ENCODE data around the gene SH2D5.
"Not testable (repeated sequence)": the region's sequence is repeated elsewhere in the genome, so short reads cannot be mapped to it uniquely, and the experiment has no call there.

SH2D5 gene

DNA sequence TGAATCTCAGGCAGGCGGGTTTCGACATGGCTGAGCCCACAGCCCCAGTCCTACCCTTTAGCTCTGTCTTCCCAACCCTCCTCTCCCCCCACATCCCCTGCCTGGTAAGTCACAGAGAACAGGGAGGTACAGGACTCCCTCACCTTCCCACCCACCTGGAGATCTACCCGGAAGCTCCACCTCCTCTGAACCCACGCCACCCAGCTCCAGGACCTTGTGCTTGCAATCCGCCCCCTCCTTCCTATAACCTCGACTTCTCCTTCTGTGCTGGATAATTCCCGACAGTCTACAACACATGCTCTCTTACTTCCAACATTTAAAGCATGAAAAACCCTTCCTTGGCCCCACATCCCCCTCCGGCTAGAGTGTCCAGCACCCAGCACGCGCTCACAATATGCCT is 37.0 kb downstream of the SH2D5 start:
- DNase-seq (ENCODE audit: low read depth), result no peak

DNA sequence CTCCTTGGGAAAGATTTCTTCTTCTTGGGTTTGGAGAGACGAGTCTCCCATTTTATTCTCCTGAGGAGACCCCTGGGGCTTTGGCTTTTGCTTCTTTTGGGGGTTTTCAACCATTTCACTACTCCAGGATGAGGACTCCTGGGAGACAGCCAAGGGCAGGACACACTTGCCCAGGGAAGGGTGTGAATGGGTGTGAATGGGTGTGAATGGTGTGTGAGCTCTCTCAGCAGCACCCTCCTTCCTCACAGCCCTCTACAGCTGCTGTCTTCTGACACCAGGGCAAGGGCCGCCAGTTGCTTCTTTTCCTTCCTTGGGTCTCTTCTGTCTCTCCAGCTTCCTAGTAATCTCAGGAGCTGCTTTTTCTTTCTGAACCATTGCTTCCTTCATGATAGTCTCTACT is 38.9 kb downstream of the SH2D5 start:
- DNase-seq (ENCODE audit: low read depth), result no peak

DNA sequence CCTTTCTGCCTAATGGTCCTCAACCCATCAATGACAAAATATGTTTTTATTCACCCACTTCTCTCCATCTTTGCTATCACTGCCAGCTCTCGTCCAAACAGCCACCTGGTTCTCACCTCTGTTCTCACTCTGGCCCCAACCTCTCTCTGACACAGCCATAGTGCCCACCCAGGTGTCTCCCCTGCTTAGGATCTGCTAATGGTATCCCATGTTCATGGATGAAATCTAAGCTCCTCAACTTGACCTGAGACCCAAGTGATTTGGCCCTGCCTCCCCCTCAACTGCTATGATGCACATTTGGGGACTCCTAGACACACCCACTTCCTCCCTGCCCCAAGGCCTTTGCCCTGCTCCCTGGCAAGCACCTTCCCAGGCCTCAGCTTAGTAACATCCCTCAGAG is 40.6 kb downstream of the SH2D5 start:
- DNase-seq (ENCODE audit: low read depth), result no peak

DNA sequence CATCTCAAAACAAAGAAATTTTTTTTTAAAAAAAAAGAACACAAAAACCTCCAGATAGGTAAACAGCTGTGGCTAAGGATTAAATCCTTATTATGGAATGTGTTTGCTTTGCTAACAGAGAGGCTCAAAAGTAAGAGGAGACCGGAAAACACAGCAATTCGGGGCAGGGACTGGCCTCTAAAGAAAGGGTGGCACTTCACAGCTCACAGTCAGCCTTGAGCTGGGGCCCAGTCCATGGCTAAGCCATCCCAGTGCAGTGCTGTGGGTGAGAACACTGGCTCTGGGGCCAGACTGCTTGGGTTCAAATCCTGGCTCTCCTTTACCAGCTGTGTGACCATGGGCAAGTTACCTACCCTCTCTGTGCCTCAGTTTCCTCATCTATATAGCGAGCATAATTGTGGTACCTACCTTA is 42.9 kb downstream of the SH2D5 start:
- no peak for DNase-seq (ENCODE audit: low read depth)

DNA sequence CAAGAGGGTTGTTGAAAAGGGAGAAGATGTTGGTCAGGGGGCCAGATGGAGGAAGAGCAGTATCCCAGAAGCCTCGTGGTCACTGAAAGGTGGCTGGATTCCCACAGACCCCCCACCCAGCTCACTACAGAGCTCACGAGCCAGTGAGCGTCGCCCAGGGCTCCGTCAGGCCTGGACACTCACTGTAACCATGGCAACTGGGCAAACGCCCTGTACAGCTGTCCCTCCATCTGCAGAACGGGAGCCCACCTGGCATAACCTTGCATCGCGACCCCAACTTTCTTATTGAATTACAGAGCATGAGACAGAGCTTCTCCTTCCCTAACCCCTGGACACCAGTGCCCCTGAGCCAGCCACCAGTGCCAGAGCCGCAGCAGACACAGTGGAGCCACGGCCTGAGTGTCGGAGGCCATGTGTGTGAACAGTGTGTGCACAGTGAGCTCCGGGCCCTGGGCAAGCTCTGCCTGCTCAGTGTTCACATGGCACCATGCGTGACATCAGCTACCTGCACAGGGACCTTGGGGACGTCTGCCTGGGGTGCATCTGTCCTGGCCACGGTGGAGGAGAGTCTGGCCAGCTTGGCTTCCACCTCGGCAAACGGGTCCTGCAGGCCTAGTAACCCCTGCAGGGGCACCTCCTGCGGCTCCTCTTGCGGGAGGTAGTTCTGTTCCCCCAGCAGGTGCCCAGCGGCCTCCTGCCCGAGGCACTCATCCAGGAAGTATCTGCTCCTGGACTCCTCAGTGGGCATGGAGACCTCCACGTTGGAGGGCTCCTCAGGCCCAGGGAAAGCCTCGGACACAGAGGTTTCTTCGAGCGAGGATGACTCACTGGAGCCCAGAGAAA is 45.4 kb downstream of the SH2D5 start:
- DNase-seq (ENCODE audit: low read depth), result no peak

DNA sequence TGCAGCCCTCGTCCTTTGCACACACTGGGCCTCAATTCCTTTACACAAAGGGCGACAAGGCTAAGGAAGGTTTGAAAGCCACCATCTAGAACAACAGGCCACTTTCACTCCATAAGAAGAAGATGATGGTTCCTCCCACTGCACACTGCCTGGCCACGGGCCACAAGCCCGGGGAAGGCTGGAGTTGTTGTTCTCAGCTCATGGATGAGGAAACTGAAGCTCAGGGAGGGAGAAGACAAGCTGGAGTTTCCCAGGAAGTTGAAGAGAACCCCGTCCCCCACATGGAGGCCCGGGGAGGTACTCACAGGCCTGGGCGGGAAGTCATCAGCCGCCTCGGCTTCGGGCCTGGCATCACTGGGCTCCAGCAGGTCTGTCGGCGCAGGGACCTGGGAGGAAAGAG is 46.8 kb downstream of the SH2D5 start:
- DNase-seq (ENCODE audit: low read depth), result no peak

DNA sequence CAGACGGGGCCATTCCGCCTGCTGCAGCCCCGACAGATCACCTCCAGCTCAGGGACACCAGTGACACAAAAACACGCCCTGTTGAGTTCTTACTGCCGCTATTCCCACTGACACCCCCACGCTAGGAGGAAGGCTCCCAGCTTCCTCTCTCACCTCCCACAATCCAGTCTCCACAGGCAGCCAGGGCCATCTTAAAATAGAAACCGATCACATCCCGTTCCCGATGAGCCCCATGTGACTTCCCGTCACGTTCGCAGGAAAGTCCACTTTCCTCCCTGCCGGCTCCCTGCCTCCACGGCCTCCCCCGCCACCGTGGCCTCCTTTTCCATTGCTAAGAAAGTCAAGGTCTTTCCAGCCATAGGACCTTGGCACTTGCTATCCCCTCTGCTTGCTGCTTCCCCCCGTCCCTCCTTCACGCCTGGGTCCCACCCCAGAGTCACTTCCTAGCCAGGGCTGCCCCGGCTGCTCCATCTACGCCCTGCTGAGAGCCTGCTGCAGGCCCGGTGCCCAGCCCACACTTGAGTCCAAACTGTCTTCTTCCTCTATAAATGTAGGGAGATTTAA is 47.3 kb downstream of the SH2D5 start:
- DNase-seq (ENCODE audit: low read depth), result no peak

DNA sequence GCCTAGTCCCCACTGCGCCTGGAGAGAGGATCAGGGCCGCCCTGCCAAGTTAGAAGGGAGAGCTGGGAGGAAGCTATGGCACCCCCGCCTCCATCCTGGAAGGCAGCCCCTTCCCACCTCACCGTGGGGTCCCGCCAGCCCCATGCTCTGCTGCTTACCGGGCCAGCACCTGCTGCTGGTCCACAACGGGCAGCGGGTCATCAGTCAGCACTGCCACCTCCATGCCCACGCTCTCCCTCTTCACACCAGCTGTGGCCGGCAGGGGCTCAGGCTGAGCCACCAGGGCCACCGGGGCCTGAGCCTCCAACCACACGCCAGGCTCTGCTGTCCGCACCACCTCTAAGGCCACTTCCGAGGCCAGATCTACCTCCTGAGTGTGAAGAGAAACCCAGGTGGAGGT is 47.9 kb downstream of the SH2D5 start:
- no peak for DNase-seq (ENCODE audit: low read depth)

DNA sequence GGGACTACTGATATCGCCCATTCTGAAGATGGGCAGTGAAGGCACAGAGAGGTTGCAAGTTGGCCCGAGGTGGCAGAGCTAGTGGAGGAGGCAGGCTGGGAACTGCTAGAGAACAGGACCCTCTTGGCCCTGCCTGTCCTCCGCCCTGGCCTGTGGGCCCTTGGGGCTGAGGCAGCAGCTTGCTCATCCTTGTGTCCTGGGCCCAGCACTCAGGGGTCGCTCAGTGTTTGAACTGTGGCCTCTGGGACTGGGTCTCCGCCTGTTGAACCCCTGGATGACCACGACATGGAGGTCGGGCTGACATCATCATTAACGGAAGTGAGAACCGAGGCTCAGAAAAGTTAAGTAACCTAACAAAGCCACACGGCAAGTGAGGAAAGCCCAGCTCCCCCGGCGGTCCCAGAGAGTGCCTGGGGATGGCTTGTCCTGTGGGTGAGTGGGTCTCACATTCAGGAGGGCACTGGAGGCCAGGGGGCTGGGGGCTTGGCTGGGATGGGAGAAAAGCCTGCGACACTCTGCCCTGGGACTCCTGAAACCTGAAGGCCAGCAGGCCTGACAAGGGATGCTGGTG is 48.4 kb downstream of the SH2D5 start:
- no peak for DNase-seq (ENCODE audit: low read depth)

DNA sequence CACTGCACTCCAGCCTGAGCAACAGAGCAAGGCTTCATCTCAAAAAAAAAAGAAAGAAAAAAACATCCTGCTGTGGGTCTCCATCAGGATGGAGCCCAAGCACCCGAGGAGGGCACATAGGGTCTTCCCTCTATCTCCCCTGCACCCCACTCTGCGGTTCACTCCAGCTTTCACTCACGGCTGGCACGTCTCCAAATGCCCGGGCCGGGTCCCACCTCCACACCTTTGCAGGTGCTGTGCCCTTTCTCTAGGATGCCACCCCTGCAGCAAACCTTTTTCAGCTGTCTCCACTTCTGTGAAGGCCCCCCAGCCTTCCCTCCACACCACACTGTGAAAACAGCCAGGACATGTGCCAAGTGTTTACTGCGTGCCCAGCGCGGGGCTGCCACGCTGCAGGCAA is 48.9 kb downstream of the SH2D5 start:
- DNase-seq (ENCODE audit: low read depth), result no peak

DNA sequence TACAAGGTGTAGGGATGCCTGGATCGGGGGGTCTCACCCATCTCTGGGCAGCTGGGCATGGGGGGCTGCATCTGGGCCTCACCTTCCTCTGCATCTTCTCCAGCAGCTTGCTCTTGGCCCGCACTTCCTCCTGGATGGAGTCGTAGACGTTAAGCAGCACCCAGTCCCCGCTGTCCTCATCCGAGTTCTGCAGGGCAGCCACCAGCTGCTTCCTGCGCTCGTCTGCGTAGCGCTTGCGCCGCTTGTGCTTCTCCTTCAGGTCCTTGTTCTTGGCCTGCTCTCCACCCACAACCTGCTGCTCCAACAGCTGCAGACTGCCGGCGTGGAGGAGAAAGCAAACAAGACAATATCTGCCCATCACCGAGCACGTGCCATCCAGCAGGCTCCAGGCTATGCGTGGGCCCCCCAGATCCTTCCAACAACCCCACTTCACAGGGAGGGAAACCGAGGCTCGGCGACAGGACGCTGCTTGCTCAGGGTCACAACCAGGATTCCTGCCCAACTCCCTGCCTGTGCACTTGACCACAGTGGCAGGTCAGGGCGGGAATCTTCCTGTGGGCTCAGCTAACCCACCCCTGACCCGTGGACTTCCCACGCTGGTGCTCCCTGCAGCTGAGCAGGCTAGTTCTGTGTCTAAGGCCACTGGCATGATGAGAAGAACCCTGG is 49.8 kb downstream of the SH2D5 start:
- DNase-seq (ENCODE audit: low read depth), result no peak

DNA sequence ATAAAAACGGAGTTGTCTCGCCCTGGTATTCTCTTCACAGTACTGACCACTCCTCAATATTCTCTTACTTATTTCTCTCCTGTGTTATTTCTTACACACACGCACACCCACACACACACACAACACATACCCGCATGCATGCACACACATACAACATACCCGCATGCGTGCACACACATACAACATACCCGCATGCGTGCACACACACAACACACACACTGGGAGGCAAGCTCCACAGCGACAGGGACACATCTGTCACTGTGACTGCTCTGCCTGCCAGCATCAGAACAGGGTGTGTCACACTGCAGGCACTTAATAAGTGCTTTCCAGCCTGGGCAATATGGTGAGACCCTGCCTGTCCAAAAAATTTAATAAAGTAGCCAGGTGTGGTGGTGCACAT is 50.5 kb downstream of the SH2D5 start:
- DNase-seq (ENCODE audit: low read depth), result no peak

DNA sequence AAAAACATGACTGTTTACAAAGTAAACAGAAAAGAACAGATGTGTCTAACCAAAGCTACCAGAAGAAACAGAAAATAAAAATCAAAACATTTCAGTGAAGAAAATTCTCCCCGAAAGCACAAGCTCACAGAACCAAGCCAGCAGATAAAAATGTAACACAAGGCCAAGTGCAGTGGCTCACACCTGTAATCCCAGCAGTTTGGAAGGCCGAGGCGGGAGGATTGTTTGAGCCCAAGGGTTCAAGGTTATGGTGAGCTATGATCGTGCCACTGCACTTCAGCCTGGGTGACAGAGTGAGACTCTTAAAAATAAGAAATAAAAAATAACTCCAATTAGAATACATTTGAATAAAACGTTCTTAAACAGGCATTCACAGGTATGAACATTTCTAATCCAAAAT is 52.2 kb downstream of the SH2D5 start:
- DNase-seq (ENCODE audit: low read depth), result no peak

DNA sequence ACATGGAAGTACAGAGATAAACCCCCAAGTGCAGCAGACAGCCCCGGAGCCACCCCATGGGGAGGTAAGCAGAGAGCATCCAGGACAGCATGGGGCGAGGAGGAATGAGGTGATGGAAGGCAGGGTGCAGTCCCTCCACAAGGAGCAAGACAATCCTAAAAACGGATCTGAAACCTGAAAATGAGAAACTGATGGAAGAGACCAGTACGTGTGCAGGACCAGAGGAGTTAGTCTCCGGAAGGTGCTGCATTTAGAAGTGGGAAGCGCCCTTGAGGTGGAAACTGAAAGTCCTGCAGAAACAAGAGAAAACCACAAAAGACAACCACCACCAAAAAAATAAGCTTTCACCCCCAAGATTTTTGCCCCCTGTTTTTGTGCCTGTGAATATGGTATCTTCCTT is 53.9 kb downstream of the SH2D5 start:
- no peak for DNase-seq (ENCODE audit: low read depth)

DNA sequence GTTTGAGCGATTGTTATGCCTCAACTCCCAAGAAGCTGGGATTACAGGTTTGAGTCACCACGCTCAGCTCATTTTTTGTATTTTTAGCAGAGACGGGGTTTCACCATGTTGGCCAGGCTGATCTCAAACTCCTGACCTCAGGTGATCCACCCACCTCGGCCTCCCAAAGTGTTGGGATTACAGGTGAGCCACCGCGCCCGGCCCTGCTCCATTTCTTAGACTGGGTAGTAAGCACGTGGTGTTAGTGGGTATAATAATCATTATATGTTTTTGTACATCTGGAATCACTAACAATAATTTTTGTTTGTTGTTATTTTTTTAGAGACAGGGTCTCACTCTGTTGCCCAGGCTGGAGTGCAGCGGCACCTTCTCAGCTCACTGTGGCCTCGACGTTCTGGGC is 58.9 kb downstream of the SH2D5 start:
- DNase-seq (ENCODE audit: low read depth), result not testable (repeated sequence)

DNA sequence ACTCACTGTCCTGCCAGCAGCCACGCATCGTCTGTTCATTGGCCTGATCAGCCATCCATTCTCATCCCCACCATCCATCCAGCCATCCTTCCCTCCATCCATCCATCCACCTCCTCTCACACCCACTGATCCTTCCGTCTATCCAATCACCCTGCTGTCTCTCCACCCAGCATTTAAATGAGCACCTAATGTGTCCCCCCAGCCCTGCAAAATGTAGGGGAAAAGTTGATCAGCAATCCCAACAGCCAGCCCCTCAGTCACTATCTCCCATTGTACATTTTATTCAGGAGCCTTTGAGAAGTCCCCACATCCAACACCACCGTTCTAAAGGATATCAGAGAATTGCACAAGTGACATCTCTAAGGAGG is 60.3 kb downstream of the SH2D5 start:
- DNase-seq (ENCODE audit: low read depth), result no peak

DNA sequence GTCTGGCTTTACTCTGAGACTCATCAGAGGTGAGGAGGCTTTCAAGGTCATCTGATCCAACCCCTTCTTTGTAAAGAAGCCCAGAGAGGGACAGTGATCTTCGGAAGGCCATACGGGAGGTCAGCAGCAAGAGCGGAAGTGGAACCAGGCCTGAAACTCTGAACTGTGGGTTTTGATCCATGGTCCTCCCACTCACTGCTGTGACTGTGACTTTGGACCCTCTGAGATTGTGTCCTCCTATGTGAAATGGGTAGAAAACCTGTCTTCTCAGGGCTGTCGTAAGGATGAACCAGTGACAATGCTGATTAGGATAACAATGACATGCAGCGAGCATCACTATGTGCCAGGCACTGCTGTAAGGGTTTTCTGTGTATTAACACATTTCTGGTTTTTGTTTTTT is 61.6 kb downstream of the SH2D5 start:
- no peak for DNase-seq (ENCODE audit: low read depth)

Data from stimulated activated CD8-positive, alpha-beta memory T cell treated with anti-CD3 and anti-CD28 coated beads, Interleukin-12 subunit alpha, Interleukin-12 subunit beta, amount 100 ng/mL, for 4 hours (primary cell).